Erythroblast (primary cell): ENCODE data around the gene BACH2.
A peak's percentile ranks its signal among the peaks of the same experiment; 100 is the strongest.

Experiments
- DNase-seq, 2 experiments: peaks; one replicate each; lab custom pipeline; 2025; lab: John Stamatoyannopoulos, UW
- GATA1 ChIP-seq: IDR thresholded peaks from 2 replicates; pipeline ENCODE4 v1.6.1; 2011; ENCODE audit warnings: low read depth, mild to moderate bottlenecking, control low read depth, low read length, moderate library complexity
- POLR2A ChIP-seq: IDR thresholded peaks from 2 replicates; pipeline ENCODE4 v1.6.1; 2011; ENCODE audit warnings: mild to moderate bottlenecking, low read length

Gene BACH2

GRCh38 chr6:90008908-90009501 is 287.6 kb downstream of the BACH2 start:
- TF ChIP-seq POLR2A (no peak), GATA1 (no peak)
- no peak for DNase-seq

DNA sequence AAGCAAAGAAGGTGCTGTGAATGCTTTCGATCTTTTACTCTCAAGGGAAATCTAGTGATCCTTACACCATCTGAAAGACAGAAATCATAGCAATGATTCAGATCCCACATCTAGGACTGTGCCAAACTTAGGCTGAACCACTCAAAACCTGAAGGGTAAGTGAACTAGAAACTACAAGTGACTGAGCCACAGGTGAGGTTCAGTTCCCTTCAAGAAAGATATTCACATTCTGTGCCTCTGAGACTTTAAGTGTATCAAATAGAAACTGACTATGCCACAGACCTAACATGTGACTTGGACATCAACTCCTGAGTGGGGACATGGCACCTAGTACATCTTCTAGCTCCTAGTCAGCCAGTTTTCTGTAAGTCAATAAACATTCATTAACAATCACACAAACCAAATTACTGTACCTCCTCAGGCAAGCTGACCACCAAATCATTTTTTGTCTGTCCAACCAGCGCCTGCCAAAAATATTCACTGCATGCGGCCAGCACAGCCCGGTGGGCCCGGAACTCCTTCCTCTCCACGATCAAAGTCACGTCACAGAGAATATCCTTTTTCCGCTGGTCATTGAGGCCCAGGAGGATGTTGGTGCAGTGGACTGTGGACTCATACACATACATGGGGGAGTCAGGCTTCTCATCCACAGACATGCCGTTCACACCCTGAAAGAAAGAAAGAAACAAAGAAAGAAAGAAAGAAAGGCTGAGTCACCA is 288.3 kb downstream of the BACH2 start:
- DNase-seq = no peak

DNA sequence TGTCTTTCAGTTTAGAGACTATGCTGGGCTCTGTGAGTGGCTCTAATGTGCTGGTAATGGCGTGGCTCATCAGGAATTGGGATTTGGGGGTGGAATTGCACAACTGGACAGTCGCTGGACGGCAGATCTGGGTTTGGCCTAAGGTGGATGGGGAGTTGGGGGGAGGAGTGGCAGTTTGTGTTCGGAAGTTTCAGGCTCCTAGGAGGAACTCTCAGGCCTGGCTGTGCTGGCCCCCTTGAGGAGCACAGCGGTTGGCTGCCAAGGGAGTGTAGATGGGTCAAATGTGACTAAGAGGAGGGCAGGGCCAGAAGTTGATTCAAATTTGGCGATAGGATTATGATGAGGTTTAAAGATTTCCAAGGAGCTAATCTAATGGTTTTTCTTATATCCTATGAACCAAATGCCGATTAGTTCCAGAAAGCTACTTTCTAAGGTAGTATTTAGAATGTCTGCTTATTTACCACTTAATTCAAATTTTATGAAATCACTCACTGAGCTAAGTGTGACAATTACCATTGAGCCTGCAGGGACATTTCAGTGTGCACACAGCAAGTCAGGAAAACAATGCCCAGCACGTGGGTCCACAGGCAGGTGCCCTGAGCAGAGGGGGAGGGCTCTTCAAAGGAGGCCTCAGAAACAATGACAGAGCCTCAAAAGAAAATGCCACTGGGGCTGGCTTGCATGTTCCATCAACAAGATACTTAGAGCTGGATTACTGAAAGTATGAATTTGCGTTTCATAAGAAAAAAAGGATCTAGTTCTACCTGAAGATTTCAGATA is 291.4 kb downstream of the BACH2 start:
- no peak for DNase-seq
- TF ChIP-seq GATA1 = no peak

More for the DNA sequence above, 288.3 kb downstream of the BACH2 start:
- no peak for TF ChIP-seq POLR2A
- no peak for TF ChIP-seq GATA1

DNA sequence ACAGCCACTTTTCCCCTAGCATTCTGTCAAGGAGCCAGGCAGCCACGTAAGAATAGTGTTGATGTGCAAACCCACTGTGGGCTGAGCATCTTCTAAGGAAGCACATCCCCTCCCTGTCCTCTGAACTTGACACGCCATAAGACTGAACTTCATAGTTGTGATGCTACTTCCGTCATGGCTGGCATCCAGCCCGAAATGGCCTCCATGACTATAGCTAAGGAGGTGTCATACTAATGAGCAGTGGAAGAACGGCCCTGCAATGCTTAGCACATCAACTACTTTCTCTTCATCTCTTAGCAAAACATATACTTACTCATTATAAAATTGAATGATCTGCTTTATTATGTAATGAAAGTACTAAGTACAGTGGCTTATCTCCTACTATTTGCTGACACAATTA is 292.1 kb downstream of the BACH2 start:
- TF ChIP-seq GATA1 (no peak), POLR2A (no peak)

DNA sequence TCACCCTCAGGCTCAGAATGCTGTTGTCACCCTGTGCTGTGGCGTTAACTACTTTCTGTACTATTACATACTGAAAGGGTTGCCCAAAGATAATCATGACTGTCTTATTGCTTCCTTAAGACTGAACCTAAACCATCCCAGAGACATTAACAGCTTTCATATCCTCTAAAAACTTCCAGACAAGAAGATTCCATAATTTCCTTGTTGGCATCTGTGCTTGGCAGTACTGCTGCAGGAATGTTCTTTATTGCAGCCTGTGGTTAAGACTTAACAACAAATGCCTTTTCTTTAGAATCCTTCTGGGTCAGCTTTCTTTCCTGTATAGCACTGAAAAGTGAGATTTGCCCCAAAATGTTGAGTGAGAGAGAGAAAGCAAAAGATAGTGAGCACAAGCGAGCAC is 292.7 kb downstream of the BACH2 start:
- no peak for TF ChIP-seq POLR2A
- no peak for TF ChIP-seq GATA1
- no peak for DNase-seq

More for the DNA sequence above, 292.1 kb downstream of the BACH2 start:
- no peak for DNase-seq

GRCh38 chr6:90003069-90003795 is 293.4 kb downstream of the BACH2 start:
- TF ChIP-seq POLR2A = no peak
- no peak for DNase-seq

- peak; percentile 6 to 49 for DNase-seq
- TF ChIP-seq POLR2A (no peak), GATA1 (no peak)
These were observed 295.5 kb downstream of the BACH2 start for GRCh38 chr6:90000864-90001731.

DNA sequence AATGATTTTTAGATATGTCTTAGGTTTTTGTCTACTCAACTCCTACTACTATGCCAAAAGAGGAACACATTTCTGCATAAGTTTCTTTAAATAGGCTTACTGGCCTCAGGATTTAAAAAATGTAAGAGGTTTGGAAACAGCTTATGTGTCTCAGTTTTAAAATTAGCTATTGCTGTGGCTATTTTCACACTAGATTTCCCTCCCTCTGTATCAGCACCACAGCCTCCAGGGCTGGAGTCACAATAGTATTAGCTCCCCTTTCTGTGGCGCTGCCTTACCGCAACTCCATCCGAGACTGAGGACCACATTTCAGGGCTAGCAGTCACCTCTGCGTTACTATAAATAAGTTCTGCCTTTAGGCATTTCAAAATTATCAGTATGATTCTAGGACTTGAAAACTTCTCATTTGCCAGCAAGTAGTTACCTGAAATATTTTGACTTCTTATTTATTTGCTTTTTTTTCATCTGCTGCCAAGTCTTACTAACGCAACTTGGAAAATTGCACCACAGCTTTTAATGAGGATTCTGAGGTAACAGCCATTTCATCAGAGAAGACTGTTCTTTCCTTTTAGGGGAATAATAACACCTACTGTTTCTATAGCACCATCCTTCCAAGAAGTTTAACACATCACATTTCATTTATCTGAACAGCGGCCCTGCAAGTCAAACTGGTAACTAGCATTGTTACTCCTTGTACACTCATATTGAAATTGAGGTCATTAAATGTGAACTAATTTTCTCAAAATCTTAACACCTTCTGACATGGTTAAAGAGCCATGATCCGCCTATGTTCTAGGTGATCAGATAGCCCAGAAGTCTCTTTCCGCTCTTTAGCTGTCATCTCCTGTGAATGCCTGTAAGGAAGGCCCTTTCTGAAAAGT is 296.5 kb downstream of the BACH2 start:
- TF ChIP-seq GATA1 (no peak), POLR2A (no peak)
- DNase-seq = no peak

DNA sequence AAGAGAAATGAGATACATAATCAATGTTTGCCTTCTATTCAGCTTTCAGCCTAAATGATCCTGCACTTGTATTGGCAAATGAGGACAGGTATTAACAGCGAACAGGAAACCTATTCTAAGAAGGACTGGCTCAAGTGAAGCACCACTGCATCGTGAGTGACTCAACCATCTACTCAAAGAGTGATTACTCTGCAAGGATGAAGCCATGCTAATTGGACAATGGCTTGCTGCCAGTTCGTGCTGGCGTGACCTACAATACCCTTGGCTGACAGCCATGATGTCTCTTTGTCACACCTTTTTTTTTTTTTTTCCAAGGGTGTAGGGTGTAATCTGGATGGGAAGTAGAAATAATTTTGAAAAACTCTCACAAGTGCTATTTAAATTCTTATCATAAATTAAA is 297.5 kb downstream of the BACH2 start:
- TF ChIP-seq GATA1 (no peak), POLR2A (no peak)
- peak; percentile 32 to 62 for DNase-seq

DNA sequence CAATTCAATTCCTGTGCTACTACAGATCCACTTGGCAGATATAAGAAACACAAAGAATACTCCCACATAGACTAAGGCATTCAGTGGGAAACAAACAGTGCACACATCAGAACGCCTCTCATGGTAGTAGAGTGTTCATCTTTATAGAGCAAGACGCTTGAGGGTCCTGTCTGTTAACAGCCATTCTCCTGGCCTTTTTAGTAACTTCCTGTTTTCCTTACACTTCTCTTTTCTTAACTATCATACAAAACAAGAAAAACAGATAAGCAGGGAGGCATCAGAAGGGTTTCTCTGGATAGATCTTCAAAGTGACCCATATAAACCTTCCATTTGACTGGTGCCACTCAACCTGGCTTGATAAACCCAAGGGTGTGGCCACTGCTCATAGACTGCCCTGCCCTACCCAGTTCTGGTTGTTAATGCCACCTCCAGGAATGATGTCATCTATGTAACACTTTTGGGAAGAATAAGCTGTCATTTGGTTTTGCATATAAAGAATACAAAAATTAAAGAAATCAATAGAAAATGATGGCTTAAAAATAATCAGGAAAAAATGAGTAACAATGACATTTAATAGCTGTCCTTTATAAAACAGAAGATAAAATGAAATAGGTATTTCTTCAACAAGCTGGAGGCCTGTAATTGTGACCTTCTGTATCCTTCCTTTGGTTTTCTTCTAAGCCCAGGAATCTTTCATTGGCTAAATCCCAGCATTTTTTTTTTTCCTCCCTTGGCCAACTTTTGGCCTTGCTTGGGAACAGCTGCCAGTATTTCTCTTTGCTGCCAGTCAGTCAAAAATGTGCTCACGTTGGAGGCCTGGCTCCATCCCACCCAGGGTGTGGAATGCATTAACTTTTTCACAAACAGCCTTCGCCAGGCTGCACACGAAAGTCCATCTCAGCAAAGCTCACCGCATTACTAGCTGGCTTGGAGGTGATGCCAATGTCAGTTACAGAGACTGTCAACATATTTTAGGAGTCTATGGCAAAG is 298.9 kb downstream of the BACH2 start:
- no peak for DNase-seq
- TF ChIP-seq GATA1 (no peak), POLR2A (no peak)

GRCh38 chr6:89993411-89993810 is 303.2 kb downstream of the BACH2 start:
- no peak for DNase-seq
- TF ChIP-seq GATA1 = no peak
- TF ChIP-seq POLR2A = no peak
